Progenitor cell of endocrine pancreas (in vitro differentiated cells): Measurements from ENCODE around the gene HMCN2. TPM values are rescaled to one million over a fixed set of nuclear protein-coding genes. Genes with fewer than 3 reads are reported as not detected.

ENCODE experiments used
- DNase-seq: peaks from one replicate; pipeline ENCODE4 v3.0.0; 2021; ENCODE audit warnings: low spot score; ENCODE audit not compliant: unreplicated experiment
- H3K27ac Mint-ChIP-seq: 2 replicates; pipeline ENCODE4 v1.8.0; 2021; ENCODE audit warnings: mild to moderate bottlenecking, moderate library complexity, mixed read lengths
- H3K27me3 Mint-ChIP-seq: 2 replicates; pipeline ENCODE4 v1.8.0; 2021; ENCODE audit warnings: mixed read lengths
- H3K36me3 Mint-ChIP-seq: 2 replicates; pipeline ENCODE4 v1.8.0; 2022; ENCODE audit warnings: mixed read lengths; ENCODE audit not compliant: insufficient read depth
- H3K4me1 Mint-ChIP-seq: 2 replicates; pipeline ENCODE4 v1.8.0; 2021; ENCODE audit warnings: low read depth, mixed read lengths
- H3K4me3 Mint-ChIP-seq: 2 replicates; pipeline ENCODE4 v1.8.0; 2021; ENCODE audit warnings: low read depth, mild to moderate bottlenecking, moderate library complexity, mixed read lengths
- H3K9me3 Mint-ChIP-seq: 2 replicates; pipeline ENCODE4 v1.8.0; 2021; ENCODE audit warnings: low read depth, mixed read lengths
- long read RNA-seq: library from polyadenylated mRNA; unstranded; transcript quantifications from one replicate; pipeline ENCODE4 v2.0.0, GENCODE V29; 2020
- total RNA-seq: library from RNA; stranded (reverse); gene quantifications from 2 replicates; pipeline ENCODE4 v1.2.1, GENCODE V29; 2021
- TF ChIP-seq, protein P1 (sequence below): fragments of 200-600 bp; sonication (generic); IDR thresholded peaks from one replicate; pipeline ENCODE4 v1.5.0; 2021; ENCODE audit warnings: antibody characterized with exemption, mild to moderate bottlenecking; ENCODE audit not compliant: unreplicated experiment

The HMCN2 gene, protein sequence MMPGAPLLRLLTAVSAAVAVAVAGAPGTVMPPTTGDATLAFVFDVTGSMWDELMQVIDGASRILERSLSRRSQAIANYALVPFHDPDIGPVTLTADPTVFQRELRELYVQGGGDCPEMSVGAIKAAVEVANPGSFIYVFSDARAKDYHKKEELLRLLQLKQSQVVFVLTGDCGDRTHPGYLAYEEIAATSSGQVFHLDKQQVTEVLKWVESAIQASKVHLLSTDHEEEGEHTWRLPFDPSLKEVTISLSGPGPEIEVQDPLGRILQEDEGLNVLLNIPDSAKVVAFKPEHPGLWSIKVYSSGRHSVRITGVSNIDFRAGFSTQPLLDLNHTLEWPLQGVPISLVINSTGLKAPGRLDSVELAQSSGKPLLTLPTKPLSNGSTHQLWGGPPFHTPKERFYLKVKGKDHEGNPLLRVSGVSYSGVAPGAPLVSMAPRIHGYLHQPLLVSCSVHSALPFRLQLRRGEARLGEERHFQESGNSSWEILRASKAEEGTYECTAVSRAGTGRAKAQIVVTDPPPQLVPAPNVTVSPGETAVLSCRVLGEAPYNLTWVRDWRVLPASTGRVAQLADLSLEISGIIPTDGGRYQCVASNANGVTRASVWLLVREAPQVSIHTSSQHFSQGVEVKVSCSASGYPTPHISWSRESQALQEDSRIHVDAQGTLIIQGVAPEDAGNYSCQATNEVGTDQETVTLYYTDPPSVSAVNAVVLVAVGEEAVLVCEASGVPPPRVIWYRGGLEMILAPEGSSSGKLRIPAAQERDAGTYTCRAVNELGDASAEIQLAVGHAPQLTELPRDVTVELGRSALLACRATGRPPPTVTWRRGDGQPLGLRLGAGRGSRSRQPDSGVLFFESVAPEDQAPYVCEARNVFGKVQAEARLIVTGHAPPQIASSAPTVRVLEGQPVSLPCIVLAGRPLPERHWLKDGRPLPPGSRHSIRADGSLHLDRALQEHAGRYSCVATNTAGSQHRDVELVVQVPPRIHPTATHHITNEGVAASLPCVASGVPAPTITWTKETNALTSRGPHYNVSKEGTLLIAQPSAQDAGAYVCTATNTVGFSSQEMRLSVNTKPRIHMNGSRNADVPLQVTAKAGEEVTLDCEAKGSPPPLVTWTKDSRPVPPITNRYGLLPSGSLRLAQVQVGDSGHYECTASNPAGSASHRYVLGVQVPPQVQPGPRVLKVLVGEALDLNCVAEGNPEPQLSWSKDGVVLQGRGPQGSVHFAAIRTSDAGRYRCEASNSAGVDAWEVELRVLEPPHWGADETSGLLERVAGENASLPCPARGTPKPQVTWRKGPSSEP (N-terminal part only)
- 0.26 and 0.31 TPM in 2 replicates for total RNA-seq
- long read RNA-seq, partial matches to known transcripts = 0 of 1 reads
- long read RNA-seq, other reads (novel, unspliced or antisense) = 1 of 1 reads

- H3K27me3 Mint-ChIP-seq = peaks cover 82% of the 10 kb centered on the region
- peaks cover 3% of the 10 kb centered on the region for H3K4me1 Mint-ChIP-seq
- TF ChIP-seq, protein P1, sequence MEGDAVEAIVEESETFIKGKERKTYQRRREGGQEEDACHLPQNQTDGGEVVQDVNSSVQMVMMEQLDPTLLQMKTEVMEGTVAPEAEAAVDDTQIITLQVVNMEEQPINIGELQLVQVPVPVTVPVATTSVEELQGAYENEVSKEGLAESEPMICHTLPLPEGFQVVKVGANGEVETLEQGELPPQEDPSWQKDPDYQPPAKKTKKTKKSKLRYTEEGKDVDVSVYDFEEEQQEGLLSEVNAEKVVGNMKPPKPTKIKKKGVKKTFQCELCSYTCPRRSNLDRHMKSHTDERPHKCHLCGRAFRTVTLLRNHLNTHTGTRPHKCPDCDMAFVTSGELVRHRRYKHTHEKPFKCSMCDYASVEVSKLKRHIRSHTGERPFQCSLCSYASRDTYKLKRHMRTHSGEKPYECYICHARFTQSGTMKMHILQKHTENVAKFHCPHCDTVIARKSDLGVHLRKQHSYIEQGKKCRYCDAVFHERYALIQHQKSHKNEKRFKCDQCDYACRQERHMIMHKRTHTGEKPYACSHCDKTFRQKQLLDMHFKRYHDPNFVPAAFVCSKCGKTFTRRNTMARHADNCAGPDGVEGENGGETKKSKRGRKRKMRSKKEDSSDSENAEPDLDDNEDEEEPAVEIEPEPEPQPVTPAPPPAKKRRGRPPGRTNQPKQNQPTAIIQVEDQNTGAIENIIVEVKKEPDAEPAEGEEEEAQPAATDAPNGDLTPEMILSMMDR = peak; percentile 12
- H3K27ac Mint-ChIP-seq = peak within 1 kb of the TSS; percentile 52
- DNase-seq = no peak
- no peaks in the 10 kb centered on the region for H3K36me3 Mint-ChIP-seq
- no peaks in the 10 kb centered on the region for H3K9me3 Mint-ChIP-seq
- peak within 1 kb of the TSS; percentile 51 for H3K4me3 Mint-ChIP-seq
Measured at GRCh38 chr9:130265431-130266235, at the start of gene HMCN2. HMCN2 (plus strand) TSS chr9:130265760; CDS start chr9:130265879, 119 bp downstream.

DNA sequence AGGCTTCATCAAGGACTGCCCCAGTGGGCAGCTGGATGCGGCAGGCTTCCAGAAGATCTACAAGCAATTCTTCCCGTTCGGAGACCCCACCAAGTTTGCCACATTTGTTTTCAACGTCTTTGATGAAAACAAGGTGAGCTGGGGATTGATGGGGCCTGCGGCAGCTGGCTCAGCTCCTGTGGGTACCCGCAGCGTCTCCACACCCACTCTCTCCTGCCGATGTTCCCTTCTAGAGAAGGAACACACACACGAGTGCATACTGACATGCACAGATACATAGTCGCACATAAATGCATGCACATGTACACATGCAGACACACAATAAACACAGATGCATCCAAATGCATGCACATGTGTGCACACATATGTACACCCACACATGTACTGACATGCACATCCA lies 47.7 kb upstream of the HMCN2 start:
- Mint-ChIP-seq H3K27me3 (no peaks in the 10 kb centered on the region), H3K9me3 (no peaks in the 10 kb centered on the region), H3K36me3 (peaks cover 1% of the 10 kb centered on the region), H3K4me3 (no peak overlapping the region), H3K27ac (no peak overlapping the region), H3K4me1 (peaks cover 7% of the 10 kb centered on the region)
- TF ChIP-seq, protein P1 = no peak
- DNase-seq = no peak

DNA sequence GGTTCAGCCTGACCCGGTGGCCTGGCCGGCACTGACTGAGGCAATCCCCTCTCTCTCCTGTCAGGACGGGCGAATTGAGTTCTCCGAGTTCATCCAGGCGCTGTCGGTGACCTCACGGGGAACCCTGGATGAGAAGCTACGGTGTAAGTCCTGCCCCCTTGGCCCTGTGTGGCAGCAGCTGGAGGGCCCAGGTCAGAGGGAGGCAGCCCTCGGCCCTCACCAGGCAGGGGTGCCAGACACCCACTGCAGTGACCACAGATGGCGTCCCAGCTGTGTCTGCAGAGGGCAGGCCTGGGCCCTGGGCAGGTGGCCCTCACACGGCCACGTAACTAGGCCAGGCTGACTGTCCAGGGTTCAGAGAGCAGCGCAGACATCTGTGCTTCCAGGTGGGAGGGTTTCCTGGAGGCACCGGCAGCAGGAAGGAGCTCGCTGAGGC lies 45.9 kb upstream of the HMCN2 start:
- Mint-ChIP-seq H3K4me1 (no peaks in the 10 kb centered on the region), H3K36me3 (peaks cover 1% of the 10 kb centered on the region), H3K27me3 (no peaks in the 10 kb centered on the region), H3K27ac (peak overlapping the region; percentile 62), H3K4me3 (no peak overlapping the region), H3K9me3 (no peaks in the 10 kb centered on the region)
- TF ChIP-seq, protein P1 = no peak
- DNase-seq = no peak

GRCh38 chr9:130220352-130220751 lies 45.2 kb upstream of the HMCN2 start:
- no peaks in the 10 kb centered on the region for H3K4me1 Mint-ChIP-seq
- peak overlapping the region; percentile 29 for H3K27ac Mint-ChIP-seq
- no peaks in the 10 kb centered on the region for H3K27me3 Mint-ChIP-seq
- no peak for DNase-seq
- no peak overlapping the region for H3K4me3 Mint-ChIP-seq
- H3K36me3 Mint-ChIP-seq = peaks cover 1% of the 10 kb centered on the region
- TF ChIP-seq, protein P1 = no peak
- H3K9me3 Mint-ChIP-seq = no peaks in the 10 kb centered on the region
